ENCODE measurements around the gene FRMPD2. TPM values are rescaled to one million over a fixed set of nuclear protein-coding genes. Genes with fewer than 3 reads are reported as not detected.

FRMPD2 gene
- total and polyA plus RNA-seq, 3 experiments from 2014 or later, result not detected

DNA sequence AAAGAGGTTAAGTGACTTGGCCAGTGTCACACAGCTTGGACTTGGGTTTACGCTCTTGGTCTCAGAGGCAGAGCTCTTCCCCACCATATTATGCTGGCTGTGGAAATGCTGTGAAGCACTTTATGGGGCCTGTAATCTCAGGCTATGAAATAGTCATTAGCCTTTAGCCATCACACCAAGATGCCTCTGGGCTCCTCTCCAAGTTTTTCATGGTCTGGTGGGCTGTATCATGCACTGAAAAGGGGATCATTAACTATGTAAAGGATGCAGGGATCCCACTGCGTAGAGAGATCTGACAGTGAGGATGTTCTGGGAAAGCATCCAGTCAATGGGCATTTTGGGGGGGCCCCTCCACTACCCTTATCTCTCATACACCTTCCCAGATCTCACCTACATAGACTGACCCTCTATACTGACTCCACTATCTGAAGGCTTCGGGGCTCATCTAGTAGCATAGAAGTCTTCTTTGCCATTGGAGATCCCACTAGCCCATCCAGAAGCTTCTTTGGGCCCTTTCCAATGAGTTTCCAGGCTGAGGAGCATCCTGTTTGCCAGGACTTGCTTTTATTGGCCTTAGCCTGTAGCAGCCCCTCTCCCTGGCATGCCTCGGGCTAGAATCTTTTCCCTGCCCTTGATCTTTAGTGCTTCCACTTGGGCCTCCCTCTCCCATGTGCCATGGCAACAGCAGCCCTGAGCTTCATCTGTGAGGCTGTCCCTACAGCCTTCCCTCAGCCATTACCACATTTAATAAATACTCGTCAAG lies 19.6 kb downstream of the FRMPD2 start:
- DNase-seq, result no peak
- Histone ChIP-seq H3K4me3 (ENCODE audit: low read length) (no peak overlapping the region), H3K27me3 (ENCODE audit: insufficient read depth, low read length, poor library complexity, severe bottlenecking) (no peaks in the 10 kb centered on the region), H3K4me1 (ENCODE audit: insufficient read depth, low read length) (no peaks in the 10 kb centered on the region), H3K9me3 (ENCODE audit: low read length) (no peaks in the 10 kb centered on the region), H3K36me3 (ENCODE audit: insufficient read depth, low read length) (no peaks in the 10 kb centered on the region), H3K27ac (ENCODE audit: low read depth, low read length) (no peak overlapping the region)
- no peak overlapping the region for H3K27ac Mint-ChIP-seq
- POLR2A ChIA-PET, result no interaction called here
- CTCF ChIA-PET, result no interaction called here
- H3K9me3 Mint-ChIP-seq, result no peaks in the 10 kb centered on the region
- H3K4me3 Mint-ChIP-seq, result no peak overlapping the region
- H3K36me3 Mint-ChIP-seq, result no peaks in the 10 kb centered on the region
- H3K4me1 Mint-ChIP-seq, result no peaks in the 10 kb centered on the region
- H3K27me3 Mint-ChIP-seq, result peaks cover 6 to 26% of the 10 kb centered on the region in 2 donors

- no peak for DNase-seq
- Histone ChIP-seq H3K4me3 (ENCODE audit: low read length) (no peak overlapping the region), H3K4me1 (ENCODE audit: insufficient read depth, low read length) (no peaks in the 10 kb centered on the region), H3K27ac (ENCODE audit: low read depth, low read length) (no peak overlapping the region), H3K36me3 (ENCODE audit: insufficient read depth, low read length) (no peaks in the 10 kb centered on the region), H3K27me3 (ENCODE audit: insufficient read depth, low read length, poor library complexity, severe bottlenecking) (no peaks in the 10 kb centered on the region), H3K9me3 (ENCODE audit: low read length) (no peaks in the 10 kb centered on the region)
- ChIA-PET CTCF (no interaction called here), POLR2A (no interaction called here)
- no peak overlapping the region for H3K27ac Mint-ChIP-seq
- no peaks in the 10 kb centered on the region for H3K9me3 Mint-ChIP-seq
- H3K36me3 Mint-ChIP-seq, result no peaks in the 10 kb centered on the region
- no peaks in the 10 kb centered on the region for H3K4me1 Mint-ChIP-seq
- H3K4me3 Mint-ChIP-seq, result no peak overlapping the region
- peaks cover 6 to 21% of the 10 kb centered on the region in 2 donors for H3K27me3 Mint-ChIP-seq
Measured at GRCh38 chr10:48253970-48254657, 20.4 kb downstream of the FRMPD2 start.

DNA sequence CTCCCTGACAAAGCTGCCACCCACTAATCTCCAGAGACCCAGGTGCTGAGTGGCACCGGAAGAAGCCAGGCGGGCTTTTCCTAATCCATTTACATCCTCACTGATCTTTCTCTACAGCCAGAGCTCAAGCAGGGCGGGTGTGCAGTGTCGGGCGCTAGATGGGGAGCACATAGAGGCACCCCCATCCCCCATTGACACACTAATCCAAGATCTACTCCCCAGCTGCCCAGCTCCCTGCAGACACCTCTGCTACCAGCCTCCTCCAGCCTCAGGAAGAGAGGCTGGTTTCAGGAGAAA lies 22.2 kb downstream of the FRMPD2 start:
- H3K4me1 ChIP-seq (ENCODE audit: insufficient read depth, low read length), result no peaks in the 10 kb centered on the region
- no peaks in the 10 kb centered on the region for H3K9me3 ChIP-seq (ENCODE audit: low read length)
- H3K36me3 Mint-ChIP-seq, result no peaks in the 10 kb centered on the region
- H3K27me3 Mint-ChIP-seq, result peaks cover 6 to 12% of the 10 kb centered on the region in 2 donors
- H3K36me3 ChIP-seq (ENCODE audit: insufficient read depth, low read length), result no peaks in the 10 kb centered on the region
- H3K27me3 ChIP-seq (ENCODE audit: insufficient read depth, low read length, poor library complexity, severe bottlenecking), result no peaks in the 10 kb centered on the region
- ChIA-PET POLR2A (no interaction called here), CTCF (no interaction called here)
- no peak overlapping the region for H3K4me3 ChIP-seq (ENCODE audit: low read length)
- H3K4me3 Mint-ChIP-seq, result no peak overlapping the region
- H3K27ac ChIP-seq (ENCODE audit: low read depth, low read length), result no peak overlapping the region
- no peak for DNase-seq
- H3K4me1 Mint-ChIP-seq, result no peaks in the 10 kb centered on the region
- H3K27ac Mint-ChIP-seq, result peak overlapping the region in 1 of 8 donors; percentile 57
- no peaks in the 10 kb centered on the region for H3K9me3 Mint-ChIP-seq

GRCh38 chr10:48251525-48252353 lies 22.8 kb downstream of the FRMPD2 start:
- Histone ChIP-seq H3K4me3 (ENCODE audit: low read length) (no peak overlapping the region), H3K27ac (ENCODE audit: low read depth, low read length) (no peak overlapping the region), H3K4me1 (ENCODE audit: insufficient read depth, low read length) (no peaks in the 10 kb centered on the region), H3K27me3 (ENCODE audit: insufficient read depth, low read length, poor library complexity, severe bottlenecking) (no peaks in the 10 kb centered on the region), H3K9me3 (ENCODE audit: low read length) (no peaks in the 10 kb centered on the region), H3K36me3 (ENCODE audit: insufficient read depth, low read length) (no peaks in the 10 kb centered on the region)
- H3K9me3 Mint-ChIP-seq, result no peaks in the 10 kb centered on the region
- POLR2A ChIA-PET, result no interaction called here
- CTCF ChIA-PET, result no interaction called here
- no peaks in the 10 kb centered on the region for H3K36me3 Mint-ChIP-seq
- peak overlapping the region in 1 of 8 donors; percentile 57 for H3K27ac Mint-ChIP-seq
- H3K4me3 Mint-ChIP-seq, result no peak overlapping the region
- H3K4me1 Mint-ChIP-seq, result no peaks in the 10 kb centered on the region
- no peak for DNase-seq
- H3K27me3 Mint-ChIP-seq, result peaks cover 4 to 9% of the 10 kb centered on the region in 2 donors

DNA sequence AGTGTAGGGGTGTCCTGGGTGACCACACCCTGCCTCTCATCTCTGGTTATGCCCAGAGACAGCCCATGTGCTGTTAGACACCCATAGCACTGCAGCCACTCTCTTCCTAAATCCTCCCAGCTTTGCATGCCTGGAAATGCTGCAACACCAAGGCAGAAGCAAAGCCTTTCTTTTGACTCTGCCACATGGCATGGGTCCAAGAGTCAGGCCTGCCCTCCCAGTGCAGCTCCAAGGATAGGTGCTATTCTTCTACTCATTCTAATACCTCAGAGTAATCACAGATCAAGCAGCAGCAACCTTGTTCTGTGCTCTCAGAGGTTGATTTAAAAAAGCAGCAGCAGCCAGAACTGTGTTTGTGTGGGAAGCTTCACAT lies 23.4 kb downstream of the FRMPD2 start:
- Histone ChIP-seq H3K36me3 (ENCODE audit: insufficient read depth, low read length) (no peaks in the 10 kb centered on the region), H3K27ac (ENCODE audit: low read depth, low read length) (no peak overlapping the region), H3K4me3 (ENCODE audit: low read length) (no peak overlapping the region), H3K9me3 (ENCODE audit: low read length) (no peaks in the 10 kb centered on the region), H3K4me1 (ENCODE audit: insufficient read depth, low read length) (no peaks in the 10 kb centered on the region), H3K27me3 (ENCODE audit: insufficient read depth, low read length, poor library complexity, severe bottlenecking) (no peaks in the 10 kb centered on the region)
- H3K4me1 Mint-ChIP-seq, result no peaks in the 10 kb centered on the region
- no peaks in the 10 kb centered on the region for H3K9me3 Mint-ChIP-seq
- H3K27ac Mint-ChIP-seq, result no peak overlapping the region
- ChIA-PET CTCF (no interaction called here), POLR2A (no interaction called here)
- DNase-seq, result no peak
- no peaks in the 10 kb centered on the region for H3K36me3 Mint-ChIP-seq
- peaks cover 3% of the 10 kb centered on the region in 2 donors for H3K27me3 Mint-ChIP-seq
- no peak overlapping the region for H3K4me3 Mint-ChIP-seq

DNA sequence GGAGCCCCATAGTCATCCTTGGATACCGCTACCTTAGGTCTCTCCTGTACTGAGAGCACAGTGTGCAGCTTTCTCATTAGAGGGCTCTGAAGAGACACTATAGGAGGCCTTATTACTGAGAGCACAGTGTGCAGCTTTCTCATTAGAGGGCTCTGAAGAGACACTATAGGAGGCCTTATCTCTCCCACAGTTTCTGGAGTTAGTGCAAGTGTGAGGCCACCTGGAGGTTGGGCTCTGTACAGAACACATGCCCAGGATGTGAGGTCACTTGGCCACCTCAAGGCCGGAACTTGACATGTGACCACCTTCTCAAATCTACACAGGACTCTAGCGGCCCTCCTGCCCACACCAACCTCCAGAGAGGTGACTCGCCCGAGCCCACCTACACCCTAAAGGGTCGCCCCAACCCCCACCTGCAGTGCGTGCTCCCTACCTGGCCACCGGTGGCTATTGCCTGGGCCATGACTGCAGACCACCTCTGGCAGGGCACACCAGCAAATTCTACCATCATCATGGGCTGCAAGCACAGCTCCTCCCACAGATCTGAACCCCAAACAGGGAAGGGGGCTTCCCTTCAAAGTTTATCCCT lies 24.6 kb downstream of the FRMPD2 start:
- Histone ChIP-seq H3K27ac (ENCODE audit: low read depth, low read length) (no peak overlapping the region), H3K4me1 (ENCODE audit: insufficient read depth, low read length) (no peaks in the 10 kb centered on the region), H3K4me3 (ENCODE audit: low read length) (no peak overlapping the region), H3K36me3 (ENCODE audit: insufficient read depth, low read length) (no peaks in the 10 kb centered on the region), H3K9me3 (ENCODE audit: low read length) (no peaks in the 10 kb centered on the region), H3K27me3 (ENCODE audit: insufficient read depth, low read length, poor library complexity, severe bottlenecking) (no peaks in the 10 kb centered on the region)
- Mint-ChIP-seq H3K27me3 (peaks cover 3 to 4% of the 10 kb centered on the region in 2 donors), H3K27ac (no peak overlapping the region), H3K36me3 (no peaks in the 10 kb centered on the region), H3K4me1 (no peaks in the 10 kb centered on the region), H3K9me3 (no peaks in the 10 kb centered on the region), H3K4me3 (no peak overlapping the region)
- ChIA-PET POLR2A (no interaction called here), CTCF (no interaction called here)
- DNase-seq, result no peak

GRCh38 chr10:48249004-48249762 lies 25.3 kb downstream of the FRMPD2 start:
- DNase-seq, result no peak
- no peaks in the 10 kb centered on the region for H3K4me1 Mint-ChIP-seq
- H3K27ac Mint-ChIP-seq, result no peak overlapping the region
- H3K9me3 Mint-ChIP-seq, result no peaks in the 10 kb centered on the region
- H3K4me3 Mint-ChIP-seq, result no peak overlapping the region
- Histone ChIP-seq H3K9me3 (ENCODE audit: low read length) (no peaks in the 10 kb centered on the region), H3K4me3 (ENCODE audit: low read length) (no peak overlapping the region), H3K27me3 (ENCODE audit: insufficient read depth, low read length, poor library complexity, severe bottlenecking) (no peaks in the 10 kb centered on the region), H3K36me3 (ENCODE audit: insufficient read depth, low read length) (no peaks in the 10 kb centered on the region), H3K4me1 (ENCODE audit: insufficient read depth, low read length) (no peaks in the 10 kb centered on the region), H3K27ac (ENCODE audit: low read depth, low read length) (no peak overlapping the region)
- peaks cover 2 to 3% of the 10 kb centered on the region in 2 donors for H3K27me3 Mint-ChIP-seq
- ChIA-PET POLR2A (no interaction called here), CTCF (no interaction called here)
- H3K36me3 Mint-ChIP-seq, result no peaks in the 10 kb centered on the region
